Measurements from ENCODE around the gene TIMM17A.

DNA sequence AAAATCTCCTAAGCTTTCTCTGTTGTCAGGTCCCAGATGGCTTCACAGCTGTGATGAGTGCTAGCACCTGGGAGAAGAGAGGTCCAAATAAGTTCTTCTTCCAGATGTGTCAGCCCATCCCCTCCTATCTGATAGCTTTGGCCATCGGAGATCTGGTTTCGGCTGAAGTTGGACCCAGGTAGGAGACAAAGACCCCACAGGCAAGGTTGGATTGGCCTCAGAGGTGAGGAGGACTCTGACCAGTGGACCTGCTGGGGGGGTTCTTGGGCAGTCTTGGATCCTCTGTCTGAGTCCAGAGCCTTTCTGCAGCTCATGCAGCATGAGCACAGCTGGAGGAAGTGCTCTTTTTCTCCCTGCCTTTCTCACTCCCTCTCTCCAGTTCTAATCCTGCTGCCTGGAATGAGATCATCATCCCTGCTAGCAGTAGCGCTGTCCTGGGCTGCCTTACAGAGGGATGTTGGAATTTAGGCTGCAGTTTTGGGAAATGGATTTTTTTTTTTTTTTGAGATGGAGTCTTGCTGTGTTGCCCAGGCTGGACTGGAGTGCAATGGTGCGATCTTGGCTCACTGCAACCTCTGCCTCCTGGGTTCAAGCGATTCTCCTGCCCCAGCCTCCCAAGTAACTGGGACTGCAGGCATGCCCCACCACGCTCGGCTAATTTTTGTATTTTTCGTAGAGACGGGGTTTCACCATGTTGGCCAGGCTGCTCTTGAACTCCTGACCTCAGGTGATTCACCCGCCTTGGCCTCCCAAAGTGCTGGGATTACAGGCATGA, 34.2 kb downstream of the TIMM17A start:
- TF ChIP-seq, protein P1, sequence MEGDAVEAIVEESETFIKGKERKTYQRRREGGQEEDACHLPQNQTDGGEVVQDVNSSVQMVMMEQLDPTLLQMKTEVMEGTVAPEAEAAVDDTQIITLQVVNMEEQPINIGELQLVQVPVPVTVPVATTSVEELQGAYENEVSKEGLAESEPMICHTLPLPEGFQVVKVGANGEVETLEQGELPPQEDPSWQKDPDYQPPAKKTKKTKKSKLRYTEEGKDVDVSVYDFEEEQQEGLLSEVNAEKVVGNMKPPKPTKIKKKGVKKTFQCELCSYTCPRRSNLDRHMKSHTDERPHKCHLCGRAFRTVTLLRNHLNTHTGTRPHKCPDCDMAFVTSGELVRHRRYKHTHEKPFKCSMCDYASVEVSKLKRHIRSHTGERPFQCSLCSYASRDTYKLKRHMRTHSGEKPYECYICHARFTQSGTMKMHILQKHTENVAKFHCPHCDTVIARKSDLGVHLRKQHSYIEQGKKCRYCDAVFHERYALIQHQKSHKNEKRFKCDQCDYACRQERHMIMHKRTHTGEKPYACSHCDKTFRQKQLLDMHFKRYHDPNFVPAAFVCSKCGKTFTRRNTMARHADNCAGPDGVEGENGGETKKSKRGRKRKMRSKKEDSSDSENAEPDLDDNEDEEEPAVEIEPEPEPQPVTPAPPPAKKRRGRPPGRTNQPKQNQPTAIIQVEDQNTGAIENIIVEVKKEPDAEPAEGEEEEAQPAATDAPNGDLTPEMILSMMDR (IDR thresholded peaks at IDR 0.05; ENCODE audit: poor library complexity), result no peak
- TF ChIP-seq EZH2 (IDR thresholded peaks at IDR 0.05; ENCODE audit: borderline replicate concordance), result no peak

Data from hepatocyte (in vitro differentiated cells).